Muscle layer of colon (tissue), 2 donors: ENCODE measurements around the gene MAEA.

Source experiments
- H3K27ac ChIP-seq: one replicate; pipeline ENCODE4 v1.7.0; 2013; ENCODE audit warnings: low read depth, mild to moderate bottlenecking, low read length, moderate library complexity
- H3K27me3 ChIP-seq, 2 donors: one replicate each; pipeline ENCODE4 v1.7.0; 2013; ENCODE audit warnings: low read length in 2 of 2, mild to moderate bottlenecking in 2 of 2; ENCODE audit not compliant: insufficient read depth in 2 of 2, control insufficient read depth in 1 of 2
- H3K36me3 ChIP-seq: one replicate; pipeline ENCODE4 v1.7.0; 2013; ENCODE audit warnings: mild to moderate bottlenecking, low read length; ENCODE audit not compliant: insufficient read depth
- H3K4me1 ChIP-seq: one replicate; pipeline ENCODE4 v1.7.0; 2013; ENCODE audit warnings: mild to moderate bottlenecking, low read length; ENCODE audit not compliant: insufficient read depth
- H3K4me3 ChIP-seq, 2 donors: one replicate each; pipeline ENCODE4 v1.7.0; 2013; ENCODE audit warnings: low read length in 2 of 2, low read depth in 1 of 2, mild to moderate bottlenecking in 1 of 2, moderate library complexity in 1 of 2
- H3K9ac ChIP-seq: one replicate; pipeline ENCODE4 v1.7.0; 2013; ENCODE audit warnings: low read length
- H3K9me3 ChIP-seq: one replicate; pipeline ENCODE4 v1.7.0; 2013; ENCODE audit warnings: mild to moderate bottlenecking, low read length
- donor health status: abdominal sarcoma.
- donor health status: Adenocarcinoma of cecum.

MAEA gene

DNA sequence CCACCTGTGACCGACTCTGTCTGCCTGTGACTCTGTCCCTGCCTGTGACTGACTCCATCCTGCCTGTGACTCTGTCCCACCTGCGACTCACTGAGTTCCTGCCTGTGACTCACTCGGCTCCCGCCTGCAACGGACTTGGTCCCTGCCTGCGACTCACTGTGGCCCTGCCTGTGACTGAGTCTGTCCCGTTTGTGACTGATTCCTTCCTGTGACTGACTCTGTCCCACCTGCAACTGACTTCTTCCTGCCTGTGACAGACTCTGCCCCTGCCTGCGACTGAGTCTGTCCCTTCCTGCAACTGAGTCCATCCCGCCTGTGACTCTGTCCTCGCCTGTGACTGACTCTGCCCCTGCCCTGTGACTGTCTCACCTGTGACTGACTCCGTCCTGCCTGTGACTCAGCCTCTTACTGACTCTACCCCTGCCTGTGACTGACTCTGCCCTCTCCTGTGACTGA, 47.7 kb downstream of the MAEA start:
- Histone ChIP-seq H3K9me3 (no peaks in the 10 kb centered on the region), H3K4me1 (no peaks in the 10 kb centered on the region), H3K9ac (no peak overlapping the region), H3K36me3 (peaks cover 38% of the 10 kb centered on the region), H3K27ac (no peak overlapping the region), H3K27me3 (no peaks in the 10 kb centered on the region), H3K4me3 (no peak overlapping the region)

- H3K27ac ChIP-seq: no peak overlapping the region
Observed at GRCh38 chr4:1337951-1338751, 48.5 kb downstream of the MAEA start.

DNA sequence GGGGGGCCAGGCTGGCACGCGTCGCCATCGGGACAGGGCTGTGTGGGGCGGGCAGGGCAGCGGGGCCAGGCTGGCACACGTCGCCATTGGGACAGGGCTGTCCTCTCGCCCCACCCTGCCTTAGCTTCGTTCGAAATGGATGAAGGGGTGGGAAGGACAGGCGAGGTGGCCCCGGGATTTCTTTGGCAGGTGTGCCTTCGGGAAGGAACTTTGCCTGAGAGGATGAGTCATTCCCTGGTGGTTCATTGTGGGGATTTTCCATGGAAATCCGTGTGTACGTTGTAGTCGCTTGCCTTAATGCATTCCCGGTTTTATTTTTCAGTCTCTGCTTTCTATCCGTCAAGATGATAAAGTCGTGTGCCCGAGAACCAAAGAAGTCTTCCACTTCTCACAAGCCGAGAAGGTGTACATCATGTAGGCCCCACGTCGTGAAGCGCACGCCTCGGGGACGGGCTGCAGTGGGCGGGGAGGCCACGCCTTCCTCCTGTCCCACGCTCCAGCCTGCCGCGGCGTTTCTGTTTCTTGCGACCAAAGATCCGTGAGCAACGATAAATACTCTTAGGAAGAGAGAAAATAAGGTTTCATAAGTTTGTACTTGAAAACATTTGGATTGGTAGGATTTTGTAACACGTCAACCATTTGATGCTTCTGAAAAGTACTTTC, 49.2 kb downstream of the MAEA start:
- H3K36me3 ChIP-seq: peaks cover 38% of the 10 kb centered on the region
- H3K4me1 ChIP-seq: no peaks in the 10 kb centered on the region
- no peak overlapping the region for H3K27ac ChIP-seq
- H3K9ac ChIP-seq: no peak overlapping the region
- H3K4me3 ChIP-seq: no peak overlapping the region
- no peaks in the 10 kb centered on the region for H3K9me3 ChIP-seq
- no peaks in the 10 kb centered on the region for H3K27me3 ChIP-seq

More at GRCh38 chr4:1337951-1338751, 48.5 kb downstream of the MAEA start:
- Histone ChIP-seq H3K27me3 (no peaks in the 10 kb centered on the region), H3K4me1 (no peaks in the 10 kb centered on the region), H3K36me3 (peaks cover 38% of the 10 kb centered on the region), H3K4me3 (no peak overlapping the region), H3K9ac (no peak overlapping the region), H3K9me3 (no peaks in the 10 kb centered on the region)

GRCh38 chr4:1339489-1339888, 49.8 kb downstream of the MAEA start:
- peaks cover 36% of the 10 kb centered on the region for H3K36me3 ChIP-seq
- no peak overlapping the region for H3K4me3 ChIP-seq
- H3K9me3 ChIP-seq: no peaks in the 10 kb centered on the region

DNA sequence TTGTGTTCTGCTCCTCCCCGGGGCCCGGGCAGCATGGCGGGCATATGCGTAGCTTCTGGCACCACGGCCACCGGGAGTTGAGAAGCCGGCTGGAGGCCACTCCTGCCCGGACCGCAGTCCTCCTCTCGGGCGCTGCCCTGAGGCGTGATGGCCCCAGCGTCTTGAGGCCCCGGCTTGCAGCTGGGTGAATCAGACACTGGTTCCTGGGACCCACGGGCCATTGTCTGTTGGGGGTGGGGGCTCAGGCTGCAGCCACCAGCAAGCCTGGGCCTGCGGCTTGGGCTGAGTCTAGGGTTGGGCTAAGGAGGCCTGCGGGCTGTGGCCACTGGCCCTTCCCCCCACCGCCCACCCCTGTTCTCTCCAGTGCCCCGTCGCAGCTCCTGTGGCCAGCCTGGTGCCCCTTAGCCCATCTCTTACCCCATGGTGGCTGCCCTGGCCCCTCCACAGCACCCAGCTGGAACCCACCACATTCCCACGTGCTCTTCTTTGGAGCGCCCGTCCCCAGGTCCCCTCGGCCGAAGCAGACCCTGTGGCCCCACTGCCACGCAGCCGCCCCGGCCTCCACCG, 50.6 kb downstream of the MAEA start:
- peaks cover 6% of the 10 kb centered on the region for H3K4me1 ChIP-seq
- peaks cover 34% of the 10 kb centered on the region for H3K36me3 ChIP-seq
- no peaks in the 10 kb centered on the region for H3K27me3 ChIP-seq
- no peak overlapping the region for H3K9ac ChIP-seq
- H3K9me3 ChIP-seq: no peaks in the 10 kb centered on the region
- no peak overlapping the region for H3K4me3 ChIP-seq
- H3K27ac ChIP-seq: no peak overlapping the region

More at GRCh38 chr4:1339489-1339888, 49.8 kb downstream of the MAEA start:
- Histone ChIP-seq H3K9ac (no peak overlapping the region), H3K27ac (no peak overlapping the region), H3K4me1 (no peaks in the 10 kb centered on the region), H3K27me3 (no peaks in the 10 kb centered on the region)

DNA sequence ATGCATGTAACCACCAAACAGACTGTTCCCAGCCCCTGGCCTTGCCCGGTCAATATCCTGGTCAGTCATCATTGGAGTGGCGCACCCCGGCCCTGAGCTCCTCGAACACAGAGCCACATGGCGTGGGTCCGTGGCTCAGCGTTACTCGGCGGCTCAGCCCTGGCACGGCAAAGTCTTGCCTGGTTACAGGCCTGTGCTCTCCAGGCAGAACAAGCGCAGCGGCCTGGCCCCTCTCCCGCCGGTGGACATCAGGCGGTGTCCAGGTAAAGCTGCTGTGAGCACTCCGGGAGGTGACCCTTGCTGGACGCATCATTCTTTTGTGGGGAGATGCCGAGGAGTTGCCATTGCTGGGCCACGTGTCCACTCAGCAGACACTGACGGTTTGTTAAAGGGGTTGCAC, 51.2 kb downstream of the MAEA start:
- no peak overlapping the region for H3K27ac ChIP-seq
- H3K27me3 ChIP-seq: no peaks in the 10 kb centered on the region
- H3K36me3 ChIP-seq: peaks cover 34% of the 10 kb centered on the region
- H3K9ac ChIP-seq: no peak overlapping the region
- H3K4me3 ChIP-seq: no peak overlapping the region
- no peaks in the 10 kb centered on the region for H3K9me3 ChIP-seq
- H3K4me1 ChIP-seq: peaks cover 6% of the 10 kb centered on the region

GRCh38 chr4:1342003-1342402, 52.3 kb downstream of the MAEA start:
- peaks cover 29% of the 10 kb centered on the region for H3K36me3 ChIP-seq
- H3K27ac ChIP-seq: no peak overlapping the region
- H3K27me3 ChIP-seq: no peaks in the 10 kb centered on the region
- H3K9ac ChIP-seq: no peak overlapping the region
- no peak overlapping the region for H3K4me3 ChIP-seq
- peaks cover 6% of the 10 kb centered on the region for H3K4me1 ChIP-seq
- H3K9me3 ChIP-seq: no peaks in the 10 kb centered on the region

DNA sequence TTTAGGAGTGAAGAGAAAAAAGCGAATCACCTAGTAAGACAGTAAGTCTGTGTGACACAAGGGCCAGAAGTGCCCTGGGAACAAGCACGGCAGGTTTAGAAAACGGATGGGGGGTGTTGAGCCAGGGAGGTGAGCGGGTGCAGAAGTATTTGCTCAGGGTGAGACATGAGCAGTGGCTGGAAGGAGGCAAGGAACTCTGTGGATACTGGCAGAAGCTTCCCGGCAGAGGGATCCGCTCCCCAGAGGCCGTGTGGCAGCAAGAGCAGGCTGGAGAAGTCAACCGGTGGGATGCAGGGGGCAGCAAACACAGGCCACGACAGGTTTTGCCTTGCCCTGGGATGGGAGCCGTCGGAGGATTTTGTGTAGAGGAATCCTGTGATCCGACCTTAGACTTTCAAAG, 55.0 kb downstream of the MAEA start:
- peaks cover 19% of the 10 kb centered on the region for H3K4me1 ChIP-seq
- no peaks in the 10 kb centered on the region for H3K27me3 ChIP-seq
- no peak overlapping the region for H3K27ac ChIP-seq
- H3K9me3 ChIP-seq: no peaks in the 10 kb centered on the region
- H3K36me3 ChIP-seq: peaks cover 10% of the 10 kb centered on the region
- H3K9ac ChIP-seq: no peak overlapping the region
- H3K4me3 ChIP-seq: no peak overlapping the region

GRCh38 chr4:1345903-1346780, 56.5 kb downstream of the MAEA start:
- no peaks in the 10 kb centered on the region for H3K9me3 ChIP-seq
- H3K27me3 ChIP-seq: no peaks in the 10 kb centered on the region
- no peak overlapping the region for H3K9ac ChIP-seq
- peaks cover 19% of the 10 kb centered on the region for H3K4me1 ChIP-seq
- peaks cover 14% of the 10 kb centered on the region for H3K36me3 ChIP-seq
- H3K27ac ChIP-seq: peak overlapping the region; percentile 99
- peak overlapping the region; percentile 66 to 96 for H3K4me3 ChIP-seq

DNA sequence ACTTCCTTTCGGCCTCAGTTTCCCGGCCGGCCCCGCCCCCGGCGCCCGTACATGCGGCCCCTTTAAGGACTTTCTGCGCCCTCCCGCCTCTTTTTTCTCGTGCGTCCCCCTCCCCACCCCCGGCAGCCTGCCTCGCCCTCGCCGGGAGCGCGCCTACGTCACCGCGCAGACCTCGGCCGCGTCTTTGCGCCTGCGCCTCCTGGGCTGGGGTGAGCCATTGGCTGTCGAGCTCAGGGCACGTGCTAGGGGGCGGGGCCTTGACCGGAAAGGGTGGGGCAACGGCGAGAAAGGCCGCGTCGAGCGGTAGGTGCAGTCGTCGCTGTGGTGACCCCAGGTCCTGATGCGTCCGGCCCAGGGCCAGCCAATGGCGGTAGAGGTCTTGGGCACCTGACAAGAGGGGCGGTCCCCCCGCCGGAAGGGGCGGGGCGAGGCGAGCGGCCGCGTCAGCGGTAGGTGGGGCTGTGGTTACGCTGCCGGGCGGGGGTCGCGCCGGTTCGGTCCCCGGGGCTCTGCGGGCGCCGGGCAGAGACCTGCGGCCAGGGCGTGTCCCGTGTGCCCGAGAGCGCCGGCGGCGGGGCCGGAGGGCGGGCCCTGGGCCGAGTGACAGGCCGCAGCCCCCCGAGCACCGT, 57.2 kb downstream of the MAEA start, which contains the start of gene UVSSA:
Gene UVSSA (plus strand): TSS at position 428 of the 629 bp plus-strand sequence. CDS start 884 bp downstream, outside the sequence.
- H3K27me3 ChIP-seq: no peaks in the 10 kb centered on the region
- H3K9me3 ChIP-seq: no peaks in the 10 kb centered on the region
- peak within 1 kb of the TSS; percentile 84 to 96 for H3K4me3 ChIP-seq
- H3K9ac ChIP-seq: peak within 1 kb of the TSS; percentile 98
- H3K27ac ChIP-seq: peak within 1 kb of the TSS; percentile 99
- H3K36me3 ChIP-seq: peaks cover 14% of the 10 kb centered on the region
- H3K4me1 ChIP-seq: peaks cover 22% of the 10 kb centered on the region
